Activated B cell treated with CpG ODN at 0.5 μM for 24 hours (primary cell): ENCODE results near the gene POLR3A. TPM values are rescaled to one million over a fixed set of nuclear protein-coding genes. Genes with fewer than 3 reads are reported as not detected.

Experiments used
- ATAC-seq: fragments of 200-7000 bp; cut with Tn5 transposase; one replicate; pipeline ENCODE4 v1.10.0; 2021; ENCODE audit warnings: low read depth, mild to moderate bottlenecking, moderate library complexity
- CTCF ChIA-PET: fragments of 350-600 bp; sonication (Branson Sonifier 250); formaldehyde crosslinking; loops from one replicate; lab custom pipeline; 2021; ENCODE audit warnings: antibody characterized with exemption; lab: Charles Lee
- POLR2A ChIA-PET: fragments of 350-600 bp; sonication (Branson Sonifier 250); formaldehyde crosslinking; loops from one replicate; lab custom pipeline; 2021; ENCODE audit warnings: antibody characterized with exemption; lab: Charles Lee
- DNase-seq: peaks from one replicate; pipeline ENCODE4 v3.0.0; 2022
- H3K27ac Mint-ChIP-seq: one replicate; pipeline ENCODE4 v1.8.0; 2020; ENCODE audit warnings: mixed read lengths
- H3K27me3 Mint-ChIP-seq: one replicate; pipeline ENCODE4 v1.8.0; 2021; ENCODE audit warnings: mixed read lengths
- H3K36me3 Mint-ChIP-seq: one replicate; pipeline ENCODE4 v1.8.0; 2021; ENCODE audit warnings: low read depth, mixed read lengths
- H3K4me1 Mint-ChIP-seq: one replicate; pipeline ENCODE4 v1.8.0; 2021; ENCODE audit warnings: mixed read lengths
- H3K4me3 Mint-ChIP-seq: one replicate; pipeline ENCODE4 v1.8.0; 2020; ENCODE audit warnings: mild to moderate bottlenecking, mixed read lengths
- H3K9me3 Mint-ChIP-seq: one replicate; pipeline ENCODE4 v1.8.0; 2020; ENCODE audit warnings: mixed read lengths
- CTCF ChIP-seq: fragments of 200-600 bp; IDR thresholded peaks from one replicate; pipeline ENCODE4 v1.8.0; 2022; ENCODE audit warnings: antibody characterized with exemption, mild to moderate bottlenecking
- intact Hi-C: fragments of 100-400 bp; cut with micrococcal nuclease; formaldehyde crosslinking; loops from one replicate; pipeline ENCODE4 v1.15.1; 2024
- total RNA-seq: library from RNA; stranded (reverse); gene quantifications from 2 replicates; pipeline ENCODE4 v1.2.3, GENCODE V29; 2022

Gene POLR3A
- total RNA-seq, 1 donor from 2014 or later = 20.3 TPM

GRCh38 chr10:78041170-78042057 lies 12.1 kb upstream of the POLR3A start:
- ChIA-PET CTCF (interaction anchor here (1.8 kb wide), 1 partner anchor 1156 kb away, joined by 4 read pairs; no protein-coding TSS in a partner anchor), POLR2A (no interaction called here)
- DNase-seq = no peak
- H3K9me3 Mint-ChIP-seq = no peaks in the 10 kb centered on the region
- no peak for ATAC-seq
- H3K4me1 Mint-ChIP-seq = peaks cover 53% of the 10 kb centered on the region
- H3K27ac Mint-ChIP-seq = peak overlapping the region; percentile 24
- peaks cover 77% of the 10 kb centered on the region for H3K36me3 Mint-ChIP-seq
- no peaks in the 10 kb centered on the region for H3K27me3 Mint-ChIP-seq
- no peak for TF ChIP-seq CTCF
- H3K4me3 Mint-ChIP-seq = no peak overlapping the region
- intact Hi-C loops = loop anchor here (10.0 kb wide), 2 partner anchors 173 to 933 kb away; no protein-coding TSS in a partner anchor

- H3K4me1 Mint-ChIP-seq = peaks cover 61% of the 10 kb centered on the region
- no peaks in the 10 kb centered on the region for H3K27me3 Mint-ChIP-seq
- no peak for TF ChIP-seq CTCF
- DNase-seq = no peak
- intact Hi-C loops = loop anchor here (10.0 kb wide), 3 partner anchors 175 to 1895 kb away; no protein-coding TSS in a partner anchor
- no peak overlapping the region for H3K27ac Mint-ChIP-seq
- CTCF ChIA-PET = no interaction called here
- POLR2A ChIA-PET = no interaction called here
- ATAC-seq = no peak
- H3K36me3 Mint-ChIP-seq = peaks cover 93% of the 10 kb centered on the region
- H3K9me3 Mint-ChIP-seq = no peaks in the 10 kb centered on the region
- no peak overlapping the region for H3K4me3 Mint-ChIP-seq
These were observed 10.4 kb upstream of the POLR3A start for GRCh38 chr10:78039743-78040142.

DNA sequence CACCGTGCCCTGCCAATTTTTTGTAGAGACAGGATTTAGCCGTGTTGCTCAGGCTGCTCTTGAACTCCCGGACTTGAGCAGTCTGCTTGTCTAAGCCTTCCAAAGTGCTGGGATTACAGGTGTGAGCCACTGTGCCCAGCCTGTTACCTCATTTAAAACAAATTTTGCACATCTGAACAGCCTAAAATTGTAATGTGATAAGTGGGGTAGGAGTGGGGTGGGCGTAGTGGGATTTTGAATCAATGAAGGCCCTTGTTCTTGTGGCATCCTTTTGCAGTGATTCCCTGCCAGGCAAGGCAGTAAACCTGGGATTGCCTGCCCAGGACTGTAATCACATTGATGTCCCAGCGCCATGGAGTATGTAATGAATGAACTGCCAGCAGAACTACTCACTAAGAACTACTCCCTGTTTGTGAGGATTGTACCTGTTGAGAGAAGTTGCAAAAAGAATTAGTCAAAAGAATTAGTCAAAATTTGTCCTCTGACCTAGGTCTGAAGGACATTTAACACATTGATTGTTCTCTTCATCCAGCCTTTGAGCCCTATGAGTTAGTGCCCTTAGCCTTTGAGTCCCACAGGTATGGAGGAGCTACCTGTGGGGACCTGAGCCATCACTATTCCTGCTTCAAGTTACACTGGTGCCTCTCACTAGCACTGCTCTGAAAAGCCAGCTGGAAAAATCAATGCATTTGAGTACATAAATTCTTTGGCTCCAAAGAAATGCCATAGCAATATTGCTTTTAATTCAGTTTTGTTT lies 9.7 kb upstream of the POLR3A start:
- Mint-ChIP-seq H3K4me3 (no peak overlapping the region), H3K36me3 (peaks cover 96% of the 10 kb centered on the region), H3K27me3 (no peaks in the 10 kb centered on the region), H3K9me3 (no peaks in the 10 kb centered on the region), H3K4me1 (peaks cover 61% of the 10 kb centered on the region), H3K27ac (no peak overlapping the region)
- intact Hi-C loops = loop anchor here (10.0 kb wide), 1 partner anchor 1896 kb away; no protein-coding TSS in a partner anchor
- POLR2A ChIA-PET = no interaction called here
- no peak for ATAC-seq
- CTCF ChIA-PET = no interaction called here
- DNase-seq = no peak
- TF ChIP-seq CTCF = no peak

DNA sequence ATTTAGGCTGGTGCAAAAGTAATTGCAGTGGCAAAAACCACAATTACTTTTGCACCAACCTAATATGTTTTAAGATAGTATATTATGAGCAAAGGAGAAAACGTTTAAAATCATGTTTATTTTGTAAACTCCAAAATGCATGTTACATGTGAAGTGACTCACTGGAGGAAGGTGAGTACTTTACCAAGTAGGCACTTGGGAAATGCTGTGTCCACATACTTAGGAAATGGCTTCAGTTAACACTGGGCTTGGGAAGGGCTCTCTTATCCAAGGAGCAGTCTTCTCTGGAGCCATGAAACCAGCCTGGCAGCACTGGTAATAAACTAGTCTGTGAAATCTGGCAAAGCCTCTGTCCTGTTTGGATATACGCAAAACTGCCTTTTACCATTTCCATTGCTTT lies 8.8 kb upstream of the POLR3A start:
- no peaks in the 10 kb centered on the region for H3K9me3 Mint-ChIP-seq
- H3K4me1 Mint-ChIP-seq = peaks cover 65% of the 10 kb centered on the region
- no peak for TF ChIP-seq CTCF
- no peak overlapping the region for H3K4me3 Mint-ChIP-seq
- ChIA-PET CTCF (no interaction called here), POLR2A (interaction anchor here (1.0 kb wide), 1 partner anchor 264 kb away, joined by 6 read pairs; no protein-coding TSS in a partner anchor)
- no peak overlapping the region for H3K27ac Mint-ChIP-seq
- DNase-seq (no peak), ATAC-seq (no peak)
- intact Hi-C loops = loop anchor here (10.0 kb wide), 1 partner anchor 1897 kb away; no protein-coding TSS in a partner anchor
- H3K27me3 Mint-ChIP-seq = no peaks in the 10 kb centered on the region
- H3K36me3 Mint-ChIP-seq = peaks cover 93% of the 10 kb centered on the region
